COLO668 (cell line): ENCODE measurements around the gene NFIC.

ENCODE experiments used
- DNase-seq: peaks from one replicate; lab custom pipeline; 2025; ENCODE audit not compliant: unreplicated experiment; lab: John Stamatoyannopoulos, UW

NFIC gene

GRCh38 chr19:3358689-3359014 is 7.7 kb upstream of the NFIC start:
- DNase-seq = no peak

GRCh38 chr19:3359015-3359918 is 7.1 kb upstream of the NFIC start:
- peak; percentile 58 for DNase-seq

- DNase-seq = peak; percentile 44
Observed at GRCh38 chr19:3359919-3360420, 6.4 kb upstream of the NFIC start.

GRCh38 chr19:3360421-3361383 is 5.7 kb upstream of the NFIC start:
- peak; percentile 32 for DNase-seq

- DNase-seq = no peak
Observed at GRCh38 chr19:3361384-3362216, 4.8 kb upstream of the NFIC start.

GRCh38 chr19:3362217-3362906 is 4.0 kb upstream of the NFIC start:
- no peak for DNase-seq

- no peak for DNase-seq
Observed at GRCh38 chr19:3363841-3364500, 2.4 kb upstream of the NFIC start.

GRCh38 chr19:3364501-3364858 is 1.9 kb upstream of the NFIC start:
- no peak for DNase-seq

- DNase-seq = no peak
Observed at GRCh38 chr19:3365093-3365835, 1.1 kb upstream of the NFIC start.

GRCh38 chr19:3366753-3367627 is 607 bp downstream of the NFIC start:
- no peak for DNase-seq

GRCh38 chr19:3367628-3368440 is 1.5 kb downstream of the NFIC start:
- no peak for DNase-seq

- no peak for DNase-seq
Observed at GRCh38 chr19:3368441-3368795, 2.0 kb downstream of the NFIC start.

GRCh38 chr19:3368848-3369336 is 2.5 kb downstream of the NFIC start:
- DNase-seq = no peak

- no peak for DNase-seq
Observed at GRCh38 chr19:3369337-3370213, 3.2 kb downstream of the NFIC start.

GRCh38 chr19:3370214-3370720 is 3.9 kb downstream of the NFIC start:
- no peak for DNase-seq
